CD4-positive, alpha-beta T cell treated with Interleukin-17A for 4 hours (primary cell): Measurements from ENCODE around the gene SNX6.
A peak's percentile ranks its signal among the peaks of the same experiment; 100 is the strongest.
"Not testable (repeated sequence)": the region's sequence is repeated elsewhere in the genome, so short reads cannot be mapped to it uniquely, and the experiment has no call there.

Experiments used
- DNase-seq: peaks from one replicate; pipeline ENCODE4 v3.0.0-alpha.2; 2020; ENCODE audit warnings: mixed read lengths

SNX6 gene

DNA sequence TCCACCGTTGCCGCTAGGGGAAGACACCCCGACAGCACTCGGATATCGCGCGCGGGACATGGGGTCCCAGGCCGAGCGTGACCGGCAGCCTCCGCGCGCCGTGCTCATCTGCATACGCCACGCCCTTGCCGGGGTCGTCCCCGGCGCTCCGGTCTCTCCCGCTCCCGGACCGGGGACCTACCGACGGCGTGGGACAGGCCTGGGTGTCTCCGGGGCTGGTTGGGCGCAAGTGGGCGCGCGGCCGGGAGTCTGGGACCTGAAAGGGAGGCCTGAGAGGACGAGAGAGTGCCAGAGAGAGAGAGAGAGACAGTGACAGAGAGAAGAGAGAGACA lies 73.5 kb downstream of the SNX6 start:
- DNase-seq, result not testable (repeated sequence)

DNA sequence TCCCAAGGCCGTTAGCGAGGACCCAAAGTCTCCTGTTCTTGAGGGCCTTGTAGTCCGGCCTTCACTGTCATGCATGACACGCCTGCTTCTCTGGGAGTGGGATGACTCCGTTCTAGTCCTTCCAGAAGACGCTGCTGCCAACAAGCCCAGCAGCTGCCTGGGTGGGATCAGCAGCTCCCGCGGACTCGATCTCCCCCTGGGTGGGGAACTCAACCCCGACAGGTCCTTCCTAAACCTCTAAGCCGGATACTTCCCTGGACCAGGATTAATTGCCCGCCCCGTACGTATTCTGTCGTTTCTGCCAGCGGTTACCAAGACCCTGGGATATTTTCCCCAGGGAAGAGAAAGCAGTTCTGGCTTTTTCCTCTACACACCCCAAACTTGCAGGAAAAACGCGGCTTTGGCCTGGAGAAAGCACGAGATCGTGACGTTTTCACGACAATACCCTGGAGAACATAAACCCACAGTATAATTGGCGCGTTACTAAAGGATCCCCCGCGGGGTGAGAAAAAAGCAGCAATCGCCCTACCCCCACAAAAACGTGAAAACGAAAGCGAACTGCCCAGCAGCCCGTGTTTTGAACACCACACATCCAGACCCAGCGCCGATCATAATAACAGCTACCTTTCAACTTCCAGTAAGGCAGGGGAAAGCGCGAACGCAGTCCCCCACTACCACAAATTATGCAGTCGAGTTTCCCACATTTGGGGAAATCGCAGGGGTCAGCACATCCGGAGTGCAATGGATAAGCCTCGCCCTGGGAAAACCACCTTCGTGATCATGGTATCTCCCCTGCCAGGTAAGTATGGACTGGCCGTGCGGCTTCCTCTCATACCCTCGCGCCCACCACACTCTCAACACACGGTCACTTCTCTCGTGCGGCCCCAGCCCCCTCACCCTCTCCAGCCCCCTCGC lies 74.1 kb downstream of the SNX6 start:
- DNase-seq, result not testable (repeated sequence)

DNA sequence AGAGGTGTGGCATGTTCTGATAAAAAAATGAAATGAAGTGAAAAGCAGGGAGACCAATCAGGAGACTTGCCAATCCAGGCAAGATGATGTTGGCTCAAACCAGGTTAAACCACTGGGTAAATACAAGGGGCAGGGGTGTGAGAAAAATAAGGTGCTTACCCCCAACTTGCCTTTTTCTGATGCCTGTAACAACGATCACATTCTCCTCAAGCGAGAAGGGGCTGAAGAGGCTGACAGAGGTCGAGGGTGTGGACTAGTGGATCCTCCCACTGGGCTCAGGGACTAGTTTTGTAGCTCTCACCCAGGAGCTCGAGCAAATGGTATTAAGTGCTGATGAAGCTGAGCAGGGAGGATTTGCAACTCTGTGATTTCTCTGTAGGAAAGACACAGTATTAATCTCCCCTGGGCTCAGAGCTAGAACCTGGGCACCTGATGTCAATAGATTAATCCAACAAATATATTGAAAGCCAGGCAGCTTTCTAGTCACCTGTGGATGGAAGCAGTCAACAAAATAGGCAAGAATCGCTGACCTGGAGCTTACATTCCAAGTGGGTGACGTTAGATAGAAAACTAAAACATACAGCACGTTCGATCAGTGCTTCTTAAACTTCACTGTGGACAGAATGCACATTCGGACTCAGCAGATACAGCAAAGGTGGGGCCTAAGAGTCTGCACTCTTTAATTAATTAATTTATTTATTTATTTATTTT lies 75.3 kb downstream of the SNX6 start:
- peak; percentile 7 for DNase-seq

DNA sequence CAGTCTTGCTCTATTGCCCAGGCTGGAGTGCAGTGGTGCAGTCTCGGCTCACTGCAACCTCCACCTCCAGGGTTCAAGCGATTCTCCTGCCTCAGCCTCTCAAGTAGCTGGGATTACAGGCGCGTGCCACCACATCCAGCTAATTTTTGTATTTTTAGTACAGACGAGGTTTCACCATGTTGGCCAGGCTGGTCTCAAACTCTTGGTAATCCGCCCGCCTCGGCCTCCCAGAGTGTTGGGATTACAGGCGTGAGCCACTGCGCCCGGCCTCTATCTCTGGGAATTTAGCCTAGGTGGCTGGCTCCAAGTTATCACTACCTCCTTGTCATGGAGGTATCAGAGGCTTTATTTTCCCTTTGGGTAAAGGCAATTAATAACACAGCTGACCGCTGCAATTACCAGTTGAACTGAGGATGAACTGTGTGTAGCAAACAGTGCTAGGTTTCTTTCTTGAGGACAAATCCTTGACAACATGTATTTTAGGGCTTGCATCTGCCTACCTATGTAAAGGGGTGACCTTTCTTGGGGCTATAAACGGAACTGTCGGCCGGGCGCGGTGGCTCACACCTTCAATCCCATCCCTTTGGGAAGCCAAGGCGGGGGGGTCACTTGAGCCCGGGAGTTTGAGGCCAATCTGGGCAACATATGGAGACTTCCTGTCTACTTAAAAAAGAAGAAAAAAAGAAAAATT lies 80.5 kb downstream of the SNX6 start:
- DNase-seq, result not testable (repeated sequence)

DNA sequence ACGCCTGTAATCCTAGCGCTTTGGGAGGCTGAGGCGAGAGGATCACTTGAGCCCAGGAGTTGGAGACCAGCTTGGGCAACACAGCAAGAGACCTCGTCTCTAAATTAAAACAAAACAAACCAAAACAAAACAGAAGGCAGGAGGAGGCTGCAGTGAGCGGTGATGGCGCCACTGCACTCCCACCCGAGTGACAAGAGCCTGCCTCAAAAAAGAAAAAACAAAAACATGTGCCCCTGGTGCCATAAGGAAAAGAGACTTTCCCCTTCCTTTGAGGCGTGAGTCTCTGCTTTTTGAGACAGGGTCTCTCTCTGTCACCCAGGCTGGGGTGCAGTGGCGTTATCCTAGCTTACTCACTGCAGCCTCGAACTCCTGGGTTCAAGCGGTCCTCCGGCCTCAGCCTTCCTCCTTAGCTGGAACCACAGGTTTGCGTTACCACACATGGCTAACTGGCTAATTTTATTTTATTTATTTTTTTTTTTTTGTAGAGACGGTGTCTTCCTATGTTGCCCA lies 81.4 kb downstream of the SNX6 start:
- DNase-seq, result peak; percentile 14

- not testable (repeated sequence) for DNase-seq
Measured at GRCh38 chr14:34547136-34547520, 82.8 kb downstream of the SNX6 start.

DNA sequence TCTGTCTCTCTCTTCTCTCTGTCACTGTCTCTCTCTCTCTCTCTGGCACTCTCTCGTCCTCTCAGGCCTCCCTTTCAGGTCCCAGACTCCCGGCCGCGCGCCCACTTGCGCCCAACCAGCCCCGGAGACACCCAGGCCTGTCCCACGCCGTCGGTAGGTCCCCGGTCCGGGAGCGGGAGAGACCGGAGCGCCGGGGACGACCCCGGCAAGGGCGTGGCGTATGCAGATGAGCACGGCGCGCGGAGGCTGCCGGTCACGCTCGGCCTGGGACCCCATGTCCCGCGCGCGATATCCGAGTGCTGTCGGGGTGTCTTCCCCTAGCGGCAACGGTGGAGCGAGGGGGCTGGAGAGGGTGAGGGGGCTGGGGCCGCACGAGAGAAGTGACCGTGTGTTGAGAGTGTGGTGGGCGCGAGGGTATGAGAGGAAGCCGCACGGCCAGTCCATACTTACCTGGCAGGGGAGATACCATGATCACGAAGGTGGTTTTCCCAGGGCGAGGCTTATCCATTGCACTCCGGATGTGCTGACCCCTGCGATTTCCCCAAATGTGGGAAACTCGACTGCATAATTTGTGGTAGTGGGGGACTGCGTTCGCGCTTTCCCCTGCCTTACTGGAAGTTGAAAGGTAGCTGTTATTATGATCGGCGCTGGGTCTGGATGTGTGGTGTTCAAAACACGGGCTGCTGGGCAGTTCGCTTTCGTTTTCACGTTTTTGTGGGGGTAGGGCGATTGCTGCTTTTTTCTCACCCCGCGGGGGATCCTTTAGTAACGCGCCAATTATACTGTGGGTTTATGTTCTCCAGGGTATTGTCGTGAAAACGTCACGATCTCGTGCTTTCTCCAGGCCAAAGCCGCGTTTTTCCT lies 83.4 kb downstream of the SNX6 start:
- DNase-seq, result not testable (repeated sequence)

GRCh38 chr14:34540181-34541059 lies 89.5 kb downstream of the SNX6 start:
- DNase-seq, result not testable (repeated sequence)

DNA sequence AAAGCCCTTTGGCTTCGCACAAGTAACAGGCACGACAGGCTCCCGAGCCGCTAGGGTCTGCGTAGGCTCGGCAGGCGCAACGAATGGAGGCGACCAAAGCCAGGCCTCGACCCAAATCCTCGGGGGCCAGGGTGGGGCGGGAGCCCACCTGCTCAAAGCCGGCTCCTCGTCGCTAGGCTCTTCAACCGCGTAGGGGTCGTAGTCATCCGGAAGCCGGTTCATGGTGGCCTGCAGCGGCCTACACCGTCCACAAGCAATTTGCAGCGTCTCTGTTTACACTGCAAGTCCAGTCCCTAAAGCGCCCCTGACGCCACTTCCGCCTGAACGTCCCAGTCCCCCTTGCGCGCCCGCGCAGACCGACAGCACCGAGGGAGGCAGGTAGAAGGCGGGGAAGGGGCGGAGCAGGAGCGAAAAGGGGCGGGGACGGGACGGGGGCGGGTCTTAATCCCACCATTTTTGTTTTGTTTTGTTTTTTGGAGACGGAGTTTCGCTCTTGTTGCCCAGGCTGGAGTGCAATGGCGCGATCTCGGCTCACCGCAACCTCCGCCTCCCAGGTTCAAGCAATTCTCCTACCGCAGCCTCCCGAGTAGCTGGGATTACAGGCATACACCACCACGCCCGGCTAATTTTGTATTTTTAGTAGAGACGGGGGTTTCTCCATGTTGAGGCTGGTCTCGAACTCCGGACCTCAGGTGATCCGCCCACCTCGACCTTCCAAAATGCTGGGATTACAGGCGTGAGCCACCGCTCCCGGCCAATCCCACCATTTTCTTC lies 90.4 kb downstream of the SNX6 start, which contains the start of gene EAPP:
Gene EAPP, minus strand, starts transcription at position 295 of the 774 bp plus-strand sequence. Its CDS starts 73 bp downstream, at position 222.
- peak; percentile 96 for DNase-seq

- DNase-seq, result no peak
Measured at GRCh38 chr14:34538871-34539406, 91.0 kb downstream of the SNX6 start.

- not testable (repeated sequence) for DNase-seq
Measured at GRCh38 chr14:34538096-34538495, 91.9 kb downstream of the SNX6 start.

- DNase-seq, result no peak
Measured at GRCh38 chr14:34537677-34538009, 92.3 kb downstream of the SNX6 start.

- DNase-seq, result no peak
Measured at GRCh38 chr14:34536951-34537676, 92.8 kb downstream of the SNX6 start.

DNA sequence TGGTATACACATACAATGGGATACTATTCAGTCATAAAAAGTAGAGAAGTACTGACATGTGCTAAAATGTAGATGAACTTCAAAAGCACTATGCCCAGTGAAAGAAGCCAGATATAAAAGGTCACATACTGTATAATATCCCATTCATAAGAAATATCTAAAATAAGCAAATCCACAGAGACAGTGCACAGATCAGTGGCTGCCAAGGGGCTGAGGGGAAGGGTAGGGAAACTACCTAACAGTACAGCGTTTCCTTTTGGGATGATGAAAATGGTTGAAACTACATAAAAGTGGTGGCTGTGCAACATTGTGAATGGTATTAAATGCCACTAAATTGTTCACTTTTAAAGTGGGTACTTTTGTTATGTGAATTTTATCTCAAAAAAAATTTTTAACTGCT lies 102.4 kb downstream of the SNX6 start:
- no peak for DNase-seq

DNA sequence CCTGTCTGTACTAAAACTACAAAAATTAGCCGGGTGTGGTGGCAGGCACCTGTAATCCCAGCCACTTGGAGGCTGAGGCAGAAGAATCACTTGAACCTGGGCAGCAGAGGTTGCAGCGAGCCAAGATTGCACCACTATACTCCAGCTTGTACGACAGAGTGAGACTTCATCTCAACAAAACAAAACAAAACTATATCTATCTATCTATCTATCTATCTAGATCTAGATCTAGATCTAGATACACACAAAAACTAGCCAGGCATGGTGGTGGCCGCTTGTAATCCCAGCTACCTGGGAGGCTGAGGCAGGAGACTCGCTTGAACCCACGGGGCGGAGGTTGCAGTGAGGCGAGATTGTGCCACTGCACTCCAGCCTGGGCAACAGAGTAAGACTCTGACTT lies 105.7 kb downstream of the SNX6 start:
- not testable (repeated sequence) for DNase-seq

DNA sequence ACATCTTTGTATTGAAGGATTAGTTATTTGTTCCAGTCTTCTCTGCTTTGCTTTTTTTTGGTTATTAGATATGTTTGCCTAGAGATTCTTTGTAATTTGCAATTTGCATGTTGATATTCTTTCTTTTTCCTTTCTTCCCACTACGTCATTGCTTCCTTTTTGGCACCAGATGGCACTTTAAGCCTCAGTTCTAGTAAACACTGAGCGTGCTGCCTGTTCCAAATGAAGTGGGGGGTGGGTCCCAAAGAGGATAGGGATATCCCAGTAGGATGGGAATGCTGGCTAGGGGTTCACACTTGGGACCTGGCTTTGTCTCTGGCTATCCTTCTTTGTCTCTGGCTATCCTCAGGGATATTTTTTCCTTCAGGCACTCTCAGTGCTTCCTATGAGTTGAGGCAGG lies 107.5 kb downstream of the SNX6 start:
- DNase-seq, result no peak

- DNase-seq, result not testable (repeated sequence)
Measured at GRCh38 chr14:34521071-34521470, 108.9 kb downstream of the SNX6 start.

- not testable (repeated sequence) for DNase-seq
Measured at GRCh38 chr14:34520304-34520970, 109.5 kb downstream of the SNX6 start.
